Stimulated activated CD8-positive, alpha-beta memory T cell treated with anti-CD3 and anti-CD28 coated beads, Interleukin-2, amount 100 ng/mL, for 1 hour (primary cell): ENCODE measurements around the gene ATP5ME.
A peak's percentile ranks its signal among the peaks of the same experiment; 100 is the strongest.
"Not testable (repeated sequence)": the region's sequence is repeated elsewhere in the genome, so short reads cannot be mapped to it uniquely, and the experiment has no call there.

Experiments used
- DNase-seq, 2 donors: peaks; one replicate each; pipeline ENCODE4 v3.0.0-alpha.2; 2020; ENCODE audit warnings: low read depth in 2 of 2

ATP5ME gene

DNA sequence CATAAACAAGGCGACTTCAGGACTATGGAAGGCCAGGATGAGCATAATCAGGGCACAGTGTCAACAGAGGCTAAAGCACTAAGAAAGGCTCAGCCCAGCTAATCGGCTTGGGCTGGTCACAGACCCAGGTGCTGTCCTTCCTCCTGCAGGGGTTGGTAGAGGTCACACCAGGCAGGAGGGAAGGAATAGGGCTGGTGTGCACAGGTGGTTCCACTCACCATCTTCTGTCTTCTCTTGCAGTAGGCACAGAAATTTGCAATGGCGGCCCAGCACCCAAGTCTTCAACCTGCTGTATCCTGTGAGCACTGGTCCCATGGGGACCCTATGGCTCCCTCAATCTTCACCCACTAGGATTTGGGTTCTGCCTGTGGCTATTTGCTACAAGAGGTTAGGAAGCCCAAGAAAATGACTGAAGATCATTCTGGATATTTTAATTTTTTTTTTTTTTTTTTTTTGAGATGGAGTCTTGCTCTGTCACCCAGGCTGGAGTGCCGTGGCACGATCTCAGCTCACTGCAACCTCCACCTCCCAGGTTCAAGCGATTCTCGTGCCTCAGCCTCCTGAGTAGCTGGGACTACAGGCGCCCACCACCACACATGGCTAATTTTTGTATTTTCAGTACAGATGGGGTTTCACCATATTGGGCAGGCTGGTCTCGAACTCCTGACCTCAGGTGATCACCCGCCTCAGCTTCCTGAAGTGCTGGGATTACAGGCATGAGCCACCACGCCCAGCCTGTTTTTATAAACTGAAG is 4.1 kb downstream of the ATP5ME start:
- not testable (repeated sequence) for DNase-seq

GRCh38 chr4:668219-668618 is 5.9 kb downstream of the ATP5ME start:
- not testable (repeated sequence) for DNase-seq

DNA sequence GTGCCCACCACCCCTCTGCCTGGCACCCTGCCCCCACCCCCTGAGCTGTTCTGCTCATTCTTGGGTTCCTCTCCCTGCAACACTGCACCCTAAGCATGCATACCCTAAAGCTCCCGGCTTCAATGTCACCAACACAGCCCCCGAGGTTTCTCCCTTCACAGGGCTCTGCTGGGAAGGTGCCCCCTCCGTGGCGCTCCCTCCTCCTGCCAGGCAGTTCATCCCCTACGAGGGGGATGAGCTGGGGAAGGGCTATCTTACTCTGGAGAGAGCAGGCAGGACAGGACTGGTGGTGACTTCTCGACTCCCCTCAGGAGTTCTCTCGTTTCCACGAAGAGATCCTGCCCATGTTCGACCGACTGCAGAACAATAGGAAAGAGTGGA is 6.5 kb downstream of the ATP5ME start:
- DNase-seq: no peak

GRCh38 chr4:666822-667544 is 7.1 kb downstream of the ATP5ME start:
- no peak for DNase-seq

DNA sequence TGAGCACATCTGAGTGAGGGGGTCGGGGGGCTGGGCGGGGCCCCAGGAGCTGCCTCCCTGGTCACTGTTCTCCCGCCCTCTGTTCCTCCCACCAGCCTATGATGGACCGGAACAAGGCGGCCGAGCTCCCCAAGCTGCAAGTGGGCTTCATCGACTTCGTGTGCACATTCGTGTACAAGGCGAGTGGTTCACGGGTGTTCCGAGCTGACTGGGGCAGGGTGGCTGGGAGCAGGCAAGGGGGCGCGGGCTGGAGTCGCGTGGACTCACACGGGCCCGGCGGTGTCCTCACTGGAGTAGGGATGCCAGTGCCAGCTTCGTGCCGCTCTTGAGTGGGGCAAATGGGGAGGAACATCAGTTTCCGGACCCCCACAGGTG is 7.7 kb downstream of the ATP5ME start:
- no peak for DNase-seq

- no peak for DNase-seq
Measured at GRCh38 chr4:665751-666435, 8.2 kb downstream of the ATP5ME start.

DNA sequence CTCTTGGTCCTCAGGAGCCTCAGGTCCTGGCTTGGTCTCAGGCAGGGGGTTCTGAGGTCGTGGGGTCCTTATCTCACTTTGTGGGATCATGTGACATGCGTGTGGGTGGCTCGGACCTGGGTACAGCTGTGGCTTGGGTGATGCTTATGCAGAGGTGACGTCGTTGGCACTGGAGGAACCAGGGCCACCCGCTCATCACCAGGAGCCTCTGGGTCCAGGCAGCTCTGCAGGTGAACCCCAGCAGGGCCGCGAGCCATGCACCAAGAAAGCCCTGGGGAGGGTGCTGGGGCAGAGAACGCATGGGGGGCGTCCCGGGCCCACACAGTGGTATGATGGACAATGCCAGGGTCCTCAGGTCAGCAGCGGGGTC is 8.7 kb downstream of the ATP5ME start:
- DNase-seq: no peak

DNA sequence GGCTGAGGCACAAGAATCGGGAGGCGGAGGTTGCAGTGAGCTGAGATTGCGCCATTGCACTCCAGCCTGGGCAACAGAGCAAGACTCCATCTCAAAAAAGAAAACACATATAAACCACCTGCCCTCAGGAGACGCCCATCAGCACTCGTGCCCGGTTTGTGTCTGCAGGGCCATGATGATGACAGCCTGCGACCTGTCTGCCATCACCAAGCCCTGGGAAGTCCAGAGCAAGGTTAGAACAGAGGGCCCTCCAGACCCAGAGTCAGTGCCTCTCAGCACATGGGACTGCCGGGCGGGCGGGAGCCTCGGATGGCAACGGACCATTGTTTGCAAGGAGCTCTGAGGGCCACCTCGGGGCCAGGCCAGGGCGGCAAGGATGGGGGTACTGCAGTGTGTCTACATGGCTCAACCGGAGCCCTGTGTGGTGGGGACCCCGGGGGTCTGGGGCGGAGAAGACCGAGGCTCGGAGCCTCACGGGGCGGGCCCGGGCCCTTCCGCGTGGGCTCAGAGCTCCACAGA is 9.3 kb downstream of the ATP5ME start:
- DNase-seq: no peak

GRCh38 chr4:663438-664428 is 10.3 kb downstream of the ATP5ME start:
- DNase-seq: peak; percentile 60 to 65

GRCh38 chr4:663046-663437 is 11.0 kb downstream of the ATP5ME start:
- DNase-seq: no peak

GRCh38 chr4:661881-662761 is 12.0 kb downstream of the ATP5ME start:
- no peak for DNase-seq

DNA sequence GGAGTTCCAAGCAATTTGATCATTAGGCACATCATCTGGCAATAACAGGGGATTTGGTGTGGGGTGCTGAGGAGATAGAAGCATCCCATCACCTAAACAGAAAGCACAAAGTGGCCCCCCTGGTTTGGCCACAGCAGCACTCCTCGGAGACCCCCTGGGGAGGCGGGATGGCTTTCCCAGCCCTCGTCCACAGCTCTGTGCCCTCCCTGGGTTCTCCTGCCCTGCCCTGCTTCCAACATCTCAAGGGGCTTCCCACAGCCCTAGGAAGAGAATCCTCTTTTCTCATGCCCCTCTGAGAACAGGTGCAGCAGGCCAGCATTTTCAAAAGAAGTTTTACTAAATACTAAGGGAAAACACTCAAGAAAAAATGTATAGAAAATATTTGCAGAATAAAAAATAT is 12.8 kb downstream of the ATP5ME start:
- no peak for DNase-seq

DNA sequence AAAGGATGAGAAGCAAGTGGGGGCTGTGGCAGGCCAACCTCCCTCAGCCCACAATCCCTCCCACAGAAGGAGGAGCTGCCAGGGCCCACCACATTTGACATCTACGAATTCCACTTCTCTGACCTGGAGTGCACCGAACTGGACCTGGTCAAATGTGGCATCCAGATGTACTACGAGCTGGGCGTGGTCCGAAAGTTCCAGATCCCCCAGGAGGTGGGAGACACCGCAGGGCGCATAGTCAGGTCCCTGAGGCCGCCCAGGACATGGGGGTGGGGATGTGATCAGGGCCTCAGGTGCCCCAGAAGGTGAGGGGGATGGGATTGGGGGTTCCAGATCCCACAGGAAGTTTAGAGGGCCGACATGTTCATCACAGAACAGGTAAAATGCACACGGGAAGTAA is 13.7 kb downstream of the ATP5ME start:
- DNase-seq: no peak

DNA sequence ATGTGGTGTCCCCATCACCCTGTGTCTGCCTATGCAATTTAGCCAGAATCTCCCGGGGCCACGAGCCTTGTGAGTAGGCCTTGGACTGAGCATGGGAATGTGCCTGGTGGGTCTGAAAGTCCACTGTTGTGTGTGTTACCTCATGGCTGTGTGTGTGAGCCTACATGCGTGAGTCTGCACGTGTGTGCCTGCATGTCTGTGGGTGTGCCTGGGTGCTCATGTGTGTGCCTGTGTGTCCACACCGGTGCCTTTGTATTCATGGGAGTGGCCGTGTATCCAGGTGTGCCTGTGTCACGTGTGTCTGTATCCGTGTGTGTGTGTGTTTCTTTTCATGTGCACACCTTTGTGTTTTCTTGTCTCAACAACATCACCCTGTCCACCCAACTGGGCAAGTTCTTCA is 14.2 kb downstream of the ATP5ME start:
- DNase-seq: no peak

GRCh38 chr4:658681-659667 is 15.1 kb downstream of the ATP5ME start:
- no peak for DNase-seq

- DNase-seq: no peak
Measured at GRCh38 chr4:657834-658667, 16.0 kb downstream of the ATP5ME start.

DNA sequence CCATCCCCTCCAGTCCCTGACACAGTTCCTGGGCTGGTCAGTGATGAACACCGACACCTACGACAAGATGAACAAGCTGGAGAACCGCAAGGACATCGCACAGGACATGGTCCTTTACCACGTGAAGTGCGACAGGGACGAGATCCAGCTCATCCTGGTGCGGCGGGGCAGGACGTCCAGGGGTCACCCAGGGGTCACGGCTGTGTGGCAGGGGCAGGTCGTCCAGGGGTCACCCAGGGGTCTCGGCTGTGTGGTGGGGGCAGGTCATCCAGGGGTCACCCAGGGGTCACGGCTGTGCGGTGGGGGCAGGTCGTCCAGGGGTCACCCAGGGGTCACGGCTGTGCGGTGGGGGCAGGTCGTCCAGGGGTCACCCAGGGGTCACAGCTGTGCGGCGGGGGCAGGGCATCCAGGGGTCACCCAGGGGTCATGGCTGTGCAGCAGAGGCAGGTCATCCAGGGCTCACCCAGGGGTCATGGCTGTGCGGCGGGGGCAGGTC is 16.7 kb downstream of the ATP5ME start:
- no peak for DNase-seq
